H54 (cell line): ENCODE measurements around the gene CTTNBP2NL.
"Not testable (repeated sequence)": the region's sequence is repeated elsewhere in the genome, so short reads cannot be mapped to it uniquely, and the experiment has no call there.

Experiments
- DNase-seq: peaks from one replicate; pipeline ENCODE4 v3.0.0; 2011; ENCODE audit warnings: low spot score, mixed read lengths; ENCODE audit not compliant: insufficient read length
- FAIRE-seq: peaks from 3 replicates; lab custom pipeline; 2011; peaks lifted over from hg19 to GRCh38; lab: Jason Lieb, UNC
- POLR2A ChIP-seq: IDR thresholded peaks from 2 replicates; pipeline ENCODE4 v1.6.1; 2011; ENCODE audit warnings: low read depth, mild to moderate bottlenecking, low read length

Gene CTTNBP2NL

DNA sequence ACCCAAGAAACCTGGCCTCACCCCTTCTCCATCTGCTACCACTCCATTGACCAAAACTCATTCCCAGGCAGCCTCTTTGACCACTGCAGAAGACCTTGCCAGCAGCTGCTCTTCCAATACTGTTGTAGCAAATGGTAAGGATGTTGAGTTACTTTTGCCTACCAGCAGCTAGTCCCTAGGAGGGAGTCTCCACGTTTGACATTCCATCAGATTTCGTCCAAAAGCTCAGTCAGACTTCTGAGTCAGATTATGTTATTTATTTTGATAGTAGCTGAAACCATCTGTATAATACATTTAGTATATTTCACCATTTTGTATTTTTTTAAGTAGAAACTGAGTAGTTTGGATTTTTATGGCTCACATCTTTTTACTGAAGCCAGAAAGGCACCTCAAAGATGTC is 61.2 kb downstream of the CTTNBP2NL start:
- FAIRE-seq = no peak
- no peak for TF ChIP-seq POLR2A
- DNase-seq = no peak

GRCh38 chr1:112457955-112458354 is 61.9 kb downstream of the CTTNBP2NL start:
- FAIRE-seq = no peak
- DNase-seq = no peak
- no peak for TF ChIP-seq POLR2A

- DNase-seq (no peak), FAIRE-seq (no peak)
- no peak for TF ChIP-seq POLR2A
Observed at GRCh38 chr1:112458756-112459155, 62.7 kb downstream of the CTTNBP2NL start.

DNA sequence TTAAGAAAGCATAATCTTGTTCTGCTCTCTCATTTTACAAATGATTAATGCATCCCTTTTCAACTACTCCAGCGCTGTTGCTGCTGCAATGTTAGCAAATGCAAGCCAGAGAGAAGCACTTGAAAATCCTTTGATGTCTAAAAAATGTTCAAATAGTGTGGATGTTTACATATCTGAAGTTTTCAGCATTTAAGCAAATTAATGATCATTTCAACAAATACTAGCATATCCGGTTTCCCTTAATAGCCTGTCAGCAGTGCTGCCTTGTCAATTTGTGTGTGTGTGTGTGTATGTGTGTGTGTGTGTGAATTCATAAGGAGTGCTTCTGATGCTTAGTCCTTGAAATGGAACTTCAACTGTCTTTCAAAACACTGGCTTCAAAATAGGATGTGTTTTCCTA is 64.6 kb downstream of the CTTNBP2NL start:
- FAIRE-seq (no peak), DNase-seq (no peak)
- no peak for TF ChIP-seq POLR2A

GRCh38 chr1:112461200-112461871 is 65.3 kb downstream of the CTTNBP2NL start:
- no peak for TF ChIP-seq POLR2A
- FAIRE-seq (no peak), DNase-seq (no peak)

- TF ChIP-seq POLR2A = no peak
- DNase-seq (no peak), FAIRE-seq (no peak)
Observed at GRCh38 chr1:112462953-112463279, 66.9 kb downstream of the CTTNBP2NL start.

DNA sequence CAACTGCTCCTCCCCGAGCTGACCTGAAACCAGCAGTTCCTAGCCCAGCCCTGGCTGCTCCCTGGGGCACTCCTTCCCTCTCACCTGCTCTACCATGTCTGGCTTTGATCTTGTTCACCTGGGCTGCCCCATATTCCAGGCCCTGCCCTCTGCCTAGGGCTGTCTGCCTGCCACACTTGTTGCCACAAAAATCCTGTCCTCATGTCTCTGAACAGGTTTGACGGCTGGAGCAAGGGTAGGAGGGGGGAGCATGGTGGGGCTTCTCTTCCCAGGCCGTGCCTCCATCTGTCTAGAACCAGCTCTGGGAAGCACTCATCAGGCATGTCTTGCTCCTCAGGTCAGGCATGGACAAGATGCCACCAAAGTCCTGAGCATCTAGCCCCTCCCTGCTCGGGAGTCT is 68.5 kb downstream of the CTTNBP2NL start:
- DNase-seq = no peak
- TF ChIP-seq POLR2A = no peak
- FAIRE-seq = no peak

- no peak for TF ChIP-seq POLR2A
- no peak for FAIRE-seq
- DNase-seq = no peak
Observed at GRCh38 chr1:112465122-112465521, 69.1 kb downstream of the CTTNBP2NL start.

- TF ChIP-seq POLR2A = no peak
- DNase-seq = peak; percentile 77
- peak; percentile 82 for FAIRE-seq
Observed at GRCh38 chr1:112466078-112466660, 70.2 kb downstream of the CTTNBP2NL start.

DNA sequence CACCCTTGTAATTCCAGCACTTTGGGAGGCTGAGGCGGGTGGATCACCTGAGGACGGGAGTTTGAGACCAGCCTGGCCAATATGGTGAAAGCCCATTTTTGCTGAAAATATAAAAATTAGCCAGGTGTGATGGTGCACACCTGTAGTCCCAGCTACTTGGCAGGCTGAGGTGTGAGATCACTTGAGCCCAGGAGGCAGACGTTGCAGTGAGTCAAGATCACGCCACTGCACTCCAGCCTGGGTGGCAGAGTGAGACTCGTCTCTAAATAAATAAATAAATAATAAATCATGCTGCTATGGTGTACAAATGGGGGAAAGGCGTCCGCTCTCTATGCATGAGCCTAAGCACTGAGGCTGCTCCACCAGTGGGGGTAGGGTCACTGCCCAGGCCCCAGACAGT is 74.3 kb downstream of the CTTNBP2NL start:
- FAIRE-seq, DNase-seq: not testable (repeated sequence)

DNA sequence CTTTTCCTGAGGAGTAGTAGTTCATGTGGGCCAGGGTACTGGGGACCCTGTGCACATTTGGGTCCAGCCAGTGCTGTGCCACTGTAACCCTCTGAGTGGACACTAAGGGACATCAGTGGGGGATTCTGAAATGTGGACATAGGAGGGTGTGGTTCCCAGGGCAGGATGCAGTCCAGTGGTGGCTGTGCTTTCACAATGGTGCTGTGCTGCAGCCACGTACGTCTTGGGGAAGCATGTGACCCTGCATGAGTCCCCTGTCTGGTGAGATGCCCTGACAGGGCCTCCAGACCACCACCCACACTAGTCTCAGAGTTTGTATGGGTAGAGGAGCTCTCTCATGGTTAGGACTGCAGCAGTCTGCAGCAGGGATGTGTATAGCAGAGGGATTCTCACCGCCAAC is 75.0 kb downstream of the CTTNBP2NL start:
- no peak for FAIRE-seq
- no peak for TF ChIP-seq POLR2A

DNA sequence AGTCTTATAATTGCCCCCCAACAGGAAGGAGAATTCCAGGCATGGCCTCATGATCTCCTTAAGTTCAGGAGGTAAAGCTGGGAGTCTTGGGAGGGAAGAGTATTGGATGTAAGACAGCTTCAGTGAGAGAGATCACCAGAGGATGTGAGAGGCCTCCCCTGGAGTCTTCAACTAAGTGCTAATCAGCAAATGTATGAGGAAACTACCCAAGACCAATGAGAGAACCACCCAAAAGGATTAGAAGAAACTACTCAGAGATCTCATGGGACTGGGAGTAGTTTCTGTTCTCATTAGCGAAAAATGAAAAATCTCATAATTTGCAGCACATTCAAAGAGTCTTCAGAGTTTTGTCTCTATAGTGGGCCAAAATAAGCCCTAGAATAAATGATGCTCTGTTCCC is 76.1 kb downstream of the CTTNBP2NL start:
- DNase-seq (no peak), FAIRE-seq (no peak)
- no peak for TF ChIP-seq POLR2A

More for the DNA sequence above, 75.0 kb downstream of the CTTNBP2NL start:
- no peak for DNase-seq

DNA sequence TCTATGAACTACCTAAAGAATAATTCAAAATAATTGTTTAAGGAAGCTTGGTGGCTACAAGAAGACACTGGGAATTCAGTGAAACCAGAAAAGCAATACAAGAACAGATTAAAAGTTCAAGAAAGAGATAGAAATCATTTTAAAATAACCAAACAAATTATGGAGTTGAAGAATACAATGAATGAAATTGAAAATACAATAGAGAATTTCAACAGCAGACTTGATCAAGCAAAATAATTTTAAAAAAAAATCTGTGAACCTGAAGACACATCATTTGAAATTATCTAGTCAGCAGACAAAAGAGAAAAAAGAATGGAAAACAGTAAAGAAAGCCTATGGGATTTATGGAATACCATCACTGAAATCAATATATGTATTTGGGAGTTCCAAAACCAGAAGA is 81.5 kb downstream of the CTTNBP2NL start:
- no peak for TF ChIP-seq POLR2A
- DNase-seq (no peak), FAIRE-seq (no peak)

DNA sequence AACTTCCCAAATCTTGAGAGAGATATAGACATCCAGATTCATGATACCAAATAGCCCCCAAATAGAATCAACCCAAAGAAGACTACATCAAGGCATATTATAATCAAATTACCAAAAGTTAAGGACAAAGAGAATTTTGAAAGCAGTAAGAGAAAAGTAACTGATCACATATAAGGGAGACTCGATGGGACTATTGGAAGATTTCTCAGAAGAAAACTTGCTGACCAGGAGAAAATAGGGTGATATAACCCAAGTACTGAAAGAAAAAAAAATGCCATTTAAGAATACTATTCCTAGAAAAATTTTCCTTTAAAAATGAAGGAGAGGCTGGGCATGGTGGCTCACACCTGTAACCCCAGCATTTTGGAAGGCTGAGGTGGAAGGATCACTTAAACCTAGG is 82.3 kb downstream of the CTTNBP2NL start:
- TF ChIP-seq POLR2A = no peak

DNA sequence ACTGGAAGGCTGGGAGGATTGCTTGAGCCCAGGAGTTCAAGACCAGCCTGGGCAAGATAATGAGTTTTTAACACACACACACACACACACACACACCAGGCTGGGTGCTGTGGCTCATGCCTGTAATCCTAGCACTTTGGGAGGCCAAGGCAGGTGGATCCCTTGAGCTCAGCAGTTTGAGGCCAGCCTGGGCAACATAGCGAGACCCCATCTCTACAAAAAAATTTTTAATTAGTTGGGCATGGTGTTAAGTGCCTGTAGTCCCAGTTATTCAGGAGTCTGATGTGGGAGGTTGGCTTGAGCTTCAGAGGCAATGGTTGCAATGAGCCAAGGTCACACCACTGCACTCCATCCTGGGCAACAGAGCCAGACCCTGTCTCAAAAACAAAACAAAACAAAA is 90.0 kb downstream of the CTTNBP2NL start:
- not testable (repeated sequence) for DNase-seq, FAIRE-seq

More for the DNA sequence above, 82.3 kb downstream of the CTTNBP2NL start:
- DNase-seq (no peak), FAIRE-seq (no peak)

DNA sequence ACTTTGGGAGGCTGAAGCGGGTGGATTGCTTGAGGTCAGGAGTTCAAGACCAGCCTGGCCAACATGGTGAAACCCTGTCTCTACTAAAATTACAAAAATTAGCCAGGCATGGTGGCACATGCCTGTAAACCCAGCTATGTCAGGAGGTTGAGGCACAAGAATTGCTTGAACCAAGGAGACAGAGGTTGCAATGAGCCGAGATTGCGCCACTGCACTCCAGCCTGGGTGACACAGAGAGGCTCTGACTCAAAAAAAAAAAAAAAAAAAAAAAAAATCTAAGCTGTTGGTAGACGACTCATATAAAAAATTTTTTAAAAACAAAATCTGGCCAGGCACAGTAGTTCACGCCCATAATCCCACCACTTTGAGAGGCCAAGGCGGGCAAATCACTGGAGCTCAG is 91.7 kb downstream of the CTTNBP2NL start:
- FAIRE-seq = not testable (repeated sequence)

More for the DNA sequence above, 91.7 kb downstream of the CTTNBP2NL start:
- not testable (repeated sequence) for DNase-seq
